HG03565 (cell line): ENCODE results near the gene PPARG.
"Not testable (repeated sequence)": the region's sequence is repeated elsewhere in the genome, so short reads cannot be mapped to it uniquely, and the experiment has no call there.

Experiments
- ATAC-seq: cut with Tn5 transposase; IDR thresholded peaks from one replicate; pipeline ENCODE4 v1.9.1; 2021; ENCODE audit warnings: mild to moderate bottlenecking, moderate library complexity; ENCODE audit not compliant: unreplicated experiment

Gene PPARG

DNA sequence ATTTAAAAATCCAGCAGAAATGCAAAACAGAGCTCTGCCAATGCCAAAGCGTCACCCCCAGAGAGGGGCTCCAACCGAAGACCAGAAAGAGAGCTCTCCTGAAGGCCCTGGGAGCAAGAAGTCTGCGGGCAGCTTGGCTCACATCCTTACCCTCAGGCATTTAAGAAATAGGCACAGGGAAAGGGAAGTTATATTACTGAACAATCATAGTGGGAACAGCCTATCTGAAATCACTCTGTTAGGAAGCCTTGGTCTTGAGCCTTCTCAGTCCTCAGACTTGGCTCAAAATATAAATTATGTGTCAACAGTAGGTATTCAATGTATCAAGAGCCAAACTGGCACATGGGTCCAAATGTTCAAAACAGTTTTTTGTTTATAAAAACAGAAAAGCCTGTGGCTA, 10.3 kb upstream of the PPARG start:
- no peak for ATAC-seq

GRCh38 chr3:12279591-12280326, 9.1 kb upstream of the PPARG start:
- ATAC-seq = no peak

GRCh38 chr3:12280357-12280806, 8.5 kb upstream of the PPARG start:
- ATAC-seq = no peak

GRCh38 chr3:12284591-12284990, 4.3 kb upstream of the PPARG start:
- ATAC-seq = no peak

GRCh38 chr3:12285003-12285555, 3.8 kb upstream of the PPARG start:
- ATAC-seq = no peak

DNA sequence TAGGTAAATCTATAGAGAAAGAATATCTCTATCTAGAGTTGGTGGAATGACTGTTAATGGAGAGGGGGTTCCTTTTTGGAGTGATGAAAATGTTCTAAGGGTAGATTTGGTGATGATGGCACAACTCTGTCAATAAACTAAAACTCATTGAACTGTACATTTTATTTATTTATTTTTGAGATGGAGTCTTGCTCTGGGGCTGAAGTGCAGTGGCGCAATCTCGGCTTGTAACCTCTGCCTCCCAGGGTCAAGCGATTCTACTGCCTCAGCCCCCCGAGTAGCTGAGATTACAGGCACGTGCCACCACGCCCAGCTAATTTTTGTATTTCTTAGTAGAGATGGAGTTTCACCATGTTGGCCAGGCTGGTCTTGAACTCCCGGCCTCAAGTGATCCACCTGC, 3.1 kb upstream of the PPARG start:
- not testable (repeated sequence) for ATAC-seq

GRCh38 chr3:12286504-12286903, 2.4 kb upstream of the PPARG start:
- no peak for ATAC-seq

- no peak for ATAC-seq
Observed at GRCh38 chr3:12286927-12287726, 1.7 kb upstream of the PPARG start.

DNA sequence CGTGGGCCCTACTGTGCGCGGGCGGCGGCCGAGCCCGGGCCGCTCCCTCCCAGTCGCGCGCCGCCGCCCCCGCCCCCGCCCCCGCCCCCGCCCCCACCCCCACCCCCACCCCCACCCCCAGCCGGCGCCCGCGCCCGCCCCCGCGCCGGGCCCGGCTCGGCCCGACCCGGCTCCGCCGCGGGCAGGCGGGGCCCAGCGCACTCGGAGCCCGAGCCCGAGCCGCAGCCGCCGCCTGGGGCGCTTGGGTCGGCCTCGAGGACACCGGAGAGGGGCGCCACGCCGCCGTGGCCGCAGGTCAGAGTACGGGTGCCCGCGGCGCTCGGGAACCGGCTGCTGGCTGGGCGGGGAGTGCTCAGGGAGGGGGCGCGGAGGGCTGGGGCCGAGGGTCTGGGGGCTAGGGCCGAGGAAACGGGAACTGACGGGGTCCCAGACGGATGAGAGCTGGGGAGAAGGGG, 1.1 kb upstream of the PPARG start:
- ATAC-seq = no peak

DNA sequence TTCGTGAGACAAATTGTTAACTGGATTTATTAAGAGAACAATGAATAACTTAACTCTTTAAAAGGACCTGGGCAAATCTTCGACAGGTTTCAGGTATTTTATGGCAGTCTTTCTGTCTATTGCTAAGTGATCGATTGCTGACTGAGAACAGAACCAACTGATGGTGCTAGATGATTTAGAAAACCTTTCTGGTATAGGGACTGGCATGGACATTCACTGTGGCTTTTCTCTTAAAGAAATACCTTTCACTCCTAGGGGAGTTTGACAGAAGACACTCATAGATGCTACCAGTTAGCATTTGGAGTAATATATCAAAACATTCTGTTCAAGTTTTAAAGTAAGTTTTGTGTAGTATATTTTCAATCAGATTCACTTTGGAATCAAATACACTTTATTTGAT, 654 bp downstream of the PPARG start:
- no peak for ATAC-seq

DNA sequence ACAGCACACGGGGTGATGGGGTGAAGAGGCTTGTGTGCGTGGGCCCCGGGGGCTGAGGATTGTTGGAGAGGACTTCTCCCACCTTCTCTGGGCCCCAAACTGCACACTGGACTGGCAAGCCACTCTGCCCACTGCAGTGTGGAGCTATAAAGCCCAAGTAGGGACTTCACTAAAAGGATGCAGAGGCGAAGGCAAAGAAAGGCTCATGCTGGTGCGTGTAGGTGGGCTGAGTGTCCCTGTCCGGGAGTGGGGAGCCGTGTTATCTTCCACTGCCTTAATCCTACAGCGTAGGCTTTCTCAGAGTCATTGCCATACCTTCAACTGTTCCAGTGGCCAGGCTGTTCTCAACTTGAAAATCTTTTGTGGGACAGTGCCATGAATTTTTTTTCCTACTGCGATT, 3.9 kb downstream of the PPARG start:
- no peak for ATAC-seq

GRCh38 chr3:12294885-12295580, 6.2 kb downstream of the PPARG start:
- ATAC-seq = no peak

DNA sequence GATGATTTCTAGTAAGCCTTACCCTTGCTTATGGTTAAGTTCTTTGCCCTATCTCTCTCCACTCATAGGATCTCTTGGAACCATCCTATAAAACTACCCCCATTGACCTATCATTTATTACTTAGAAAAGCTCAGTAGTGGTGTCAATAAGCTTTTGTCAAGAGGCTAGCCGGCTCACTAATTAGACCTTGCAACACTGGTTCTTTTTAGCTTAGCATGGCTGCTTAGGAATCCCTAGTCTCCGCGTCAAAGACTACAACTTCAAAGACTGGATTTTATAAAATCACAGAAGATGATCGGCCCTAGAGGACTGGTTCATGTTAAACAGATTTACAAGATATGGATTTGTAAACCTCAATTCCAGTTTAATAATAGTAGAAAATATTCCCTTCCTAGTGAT, 7.6 kb downstream of the PPARG start:
- ATAC-seq = no peak

DNA sequence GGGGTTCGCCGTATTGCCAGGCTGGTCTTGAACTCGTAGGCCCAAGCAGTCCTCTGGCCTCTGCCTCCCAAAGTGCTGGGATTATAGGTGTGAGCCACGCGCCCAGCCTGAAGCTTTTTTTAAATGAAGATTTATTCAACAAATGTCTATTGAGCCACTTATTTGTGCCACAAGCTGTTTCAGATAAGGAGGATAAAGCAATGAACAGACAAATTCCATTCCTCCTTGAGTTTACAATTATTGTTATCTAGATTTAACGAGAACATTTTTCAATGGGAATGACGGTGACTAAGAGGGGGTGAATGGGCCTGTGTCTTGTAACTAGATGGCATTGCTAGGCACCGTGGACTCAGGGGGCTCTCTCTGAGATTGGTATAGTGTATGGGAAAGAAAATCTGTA, 10.2 kb downstream of the PPARG start:
- no peak for ATAC-seq

- ATAC-seq = no peak
Observed at GRCh38 chr3:12300137-12300536, 11.3 kb downstream of the PPARG start.

- no peak for ATAC-seq
Observed at GRCh38 chr3:12301031-12301430, 12.2 kb downstream of the PPARG start.

DNA sequence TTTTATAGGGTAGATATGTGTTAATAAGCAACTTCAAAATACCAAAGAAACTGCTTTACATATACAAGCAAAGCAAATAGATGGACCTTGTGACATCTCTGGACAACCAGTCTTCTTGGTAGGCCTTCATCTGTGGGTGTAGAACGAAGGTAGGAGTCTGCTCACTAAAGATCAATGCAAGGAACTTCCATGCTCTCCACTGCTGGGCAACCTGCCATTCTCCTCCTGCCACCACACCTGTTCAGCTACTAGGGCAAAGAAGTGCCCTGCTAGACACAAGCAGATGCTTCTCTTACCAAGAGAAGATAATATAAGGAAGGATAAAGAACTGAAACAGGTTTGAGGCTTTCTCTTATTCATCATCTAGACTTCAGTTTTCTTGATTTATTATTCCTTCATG, 12.6 kb downstream of the PPARG start:
- no peak for ATAC-seq

- ATAC-seq = no peak
Observed at GRCh38 chr3:12302564-12302963, 13.7 kb downstream of the PPARG start.

- ATAC-seq = no peak
Observed at GRCh38 chr3:12303534-12303933, 14.7 kb downstream of the PPARG start.

- ATAC-seq = no peak
Observed at GRCh38 chr3:12303993-12304392, 15.1 kb downstream of the PPARG start.

GRCh38 chr3:12307136-12307535, 18.3 kb downstream of the PPARG start:
- no peak for ATAC-seq
